Epithelial cell of proximal tubule (primary cell): ENCODE data around the gene QSER1. TPM values are rescaled to one million over a fixed set of nuclear protein-coding genes. Genes with fewer than 3 reads are reported as not detected.
"Not testable (repeated sequence)": the region's sequence is repeated elsewhere in the genome, so short reads cannot be mapped to it uniquely, and the experiment has no call there.

Experiments
- DNase-seq: peaks from one replicate; pipeline ENCODE4 v3.0.0-alpha.2; 2011; ENCODE audit warnings: low read depth
- H3K4me3 ChIP-seq: 2 replicates; pipeline ENCODE4 v1.5.1; 2011; ENCODE audit warnings: low read depth, mild to moderate bottlenecking, low read length
- total RNA-seq: library from RNA; depleted of rRNA; stranded (reverse); fragments of >200 nt; gene quantifications from 2 replicates; pipeline ENCODE4 v1.2.3, GENCODE V29; 2015
- TF ChIP-seq, protein P1 (sequence below): conservative IDR thresholded peaks from 2 replicates; pipeline ENCODE4 v1.5.1; 2012; ENCODE audit warnings: low read depth, mild to moderate bottlenecking, low read length

Gene QSER1
- total RNA-seq, 1 donor from 2014 or later, result 18.6 TPM

DNA sequence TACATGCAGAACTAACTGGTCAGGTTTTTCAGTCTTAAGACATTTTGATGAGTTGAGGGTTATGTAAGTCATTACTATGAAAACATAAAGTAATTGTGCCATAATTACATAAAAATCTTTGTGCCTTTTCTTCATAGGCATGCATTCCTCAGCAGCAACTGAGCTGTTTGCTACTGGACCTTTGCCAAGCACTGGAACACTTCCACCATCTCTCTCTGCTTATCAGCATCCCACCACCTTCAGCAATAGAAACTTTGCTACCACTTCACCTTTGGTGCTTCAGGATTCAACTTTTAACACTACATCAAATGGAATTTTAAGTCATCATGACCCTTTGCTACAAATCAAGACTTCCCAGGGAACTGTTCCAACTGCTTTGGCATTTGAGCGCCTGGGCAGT lies 39.0 kb downstream of the QSER1 start:
- DNase-seq, result no peak
- H3K4me3 ChIP-seq, result no peak overlapping the region
- TF ChIP-seq, protein P1, sequence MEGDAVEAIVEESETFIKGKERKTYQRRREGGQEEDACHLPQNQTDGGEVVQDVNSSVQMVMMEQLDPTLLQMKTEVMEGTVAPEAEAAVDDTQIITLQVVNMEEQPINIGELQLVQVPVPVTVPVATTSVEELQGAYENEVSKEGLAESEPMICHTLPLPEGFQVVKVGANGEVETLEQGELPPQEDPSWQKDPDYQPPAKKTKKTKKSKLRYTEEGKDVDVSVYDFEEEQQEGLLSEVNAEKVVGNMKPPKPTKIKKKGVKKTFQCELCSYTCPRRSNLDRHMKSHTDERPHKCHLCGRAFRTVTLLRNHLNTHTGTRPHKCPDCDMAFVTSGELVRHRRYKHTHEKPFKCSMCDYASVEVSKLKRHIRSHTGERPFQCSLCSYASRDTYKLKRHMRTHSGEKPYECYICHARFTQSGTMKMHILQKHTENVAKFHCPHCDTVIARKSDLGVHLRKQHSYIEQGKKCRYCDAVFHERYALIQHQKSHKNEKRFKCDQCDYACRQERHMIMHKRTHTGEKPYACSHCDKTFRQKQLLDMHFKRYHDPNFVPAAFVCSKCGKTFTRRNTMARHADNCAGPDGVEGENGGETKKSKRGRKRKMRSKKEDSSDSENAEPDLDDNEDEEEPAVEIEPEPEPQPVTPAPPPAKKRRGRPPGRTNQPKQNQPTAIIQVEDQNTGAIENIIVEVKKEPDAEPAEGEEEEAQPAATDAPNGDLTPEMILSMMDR, result no peak

DNA sequence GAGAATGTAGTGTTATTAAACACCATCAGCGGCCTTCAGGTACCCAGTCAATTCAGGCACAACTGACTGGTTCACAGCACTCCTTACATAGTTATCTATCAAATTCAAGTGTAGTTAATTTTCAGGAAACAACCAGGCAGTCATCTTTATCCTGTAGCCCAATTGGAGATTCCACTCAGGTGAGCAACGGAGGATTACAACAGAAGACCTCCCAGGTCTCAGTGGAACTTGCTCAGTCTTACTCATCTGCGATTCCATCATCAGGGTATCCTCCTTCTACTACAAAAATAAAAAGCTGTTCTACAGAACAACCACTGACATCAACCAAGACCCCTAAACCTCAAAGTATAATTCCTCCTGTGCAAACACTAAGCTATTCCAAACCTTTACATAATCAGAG lies 39.6 kb downstream of the QSER1 start:
- TF ChIP-seq, protein P1, result no peak
- DNase-seq, result no peak
- no peak overlapping the region for H3K4me3 ChIP-seq

DNA sequence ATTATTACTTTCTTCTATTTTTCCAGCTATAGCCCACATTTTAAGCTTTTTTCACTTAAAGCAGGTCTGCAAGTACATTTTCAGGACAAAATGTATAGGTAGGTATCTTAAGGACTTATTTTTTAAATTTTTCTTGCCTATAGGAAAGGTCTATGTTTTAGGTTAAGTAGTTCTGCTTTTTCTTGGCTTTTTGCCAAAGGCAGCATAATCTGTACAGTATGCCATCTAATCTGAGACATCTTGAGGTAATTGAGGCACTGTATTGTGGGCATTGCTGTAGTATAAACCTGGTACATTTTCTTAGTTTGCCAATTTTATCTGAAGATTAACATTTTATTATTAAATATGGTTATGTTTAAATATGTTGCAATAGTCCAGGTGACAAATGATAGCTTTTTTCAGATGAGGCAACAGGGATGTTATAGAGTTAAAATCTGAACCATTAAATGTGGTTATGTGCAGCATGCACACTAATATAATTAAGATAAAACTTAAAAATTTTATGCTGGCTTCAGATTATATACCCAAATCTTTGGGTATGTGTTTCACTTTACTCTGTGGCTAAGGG lies 42.9 kb downstream of the QSER1 start:
- no peak for DNase-seq
- TF ChIP-seq, protein P1, result no peak
- no peak overlapping the region for H3K4me3 ChIP-seq

DNA sequence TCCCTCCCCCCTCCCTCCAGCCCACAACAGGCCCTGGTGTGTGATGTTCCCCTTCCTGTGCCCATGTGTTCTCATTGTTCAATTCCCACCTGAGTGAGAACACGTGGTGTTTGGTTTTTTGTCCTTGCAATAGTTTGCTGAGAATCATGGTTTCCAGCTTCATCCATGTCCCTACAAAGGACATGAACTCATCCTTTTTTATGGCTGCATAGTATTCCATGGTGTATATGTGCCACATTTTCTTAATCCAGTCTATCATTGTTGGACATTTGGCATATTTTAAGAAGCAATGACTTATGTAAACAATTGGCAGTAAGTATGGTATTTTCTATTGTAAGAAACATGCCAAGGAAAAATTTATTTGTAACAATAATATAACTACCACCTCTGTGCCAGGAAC lies 43.6 kb downstream of the QSER1 start:
- DNase-seq, result not testable (repeated sequence)

DNA sequence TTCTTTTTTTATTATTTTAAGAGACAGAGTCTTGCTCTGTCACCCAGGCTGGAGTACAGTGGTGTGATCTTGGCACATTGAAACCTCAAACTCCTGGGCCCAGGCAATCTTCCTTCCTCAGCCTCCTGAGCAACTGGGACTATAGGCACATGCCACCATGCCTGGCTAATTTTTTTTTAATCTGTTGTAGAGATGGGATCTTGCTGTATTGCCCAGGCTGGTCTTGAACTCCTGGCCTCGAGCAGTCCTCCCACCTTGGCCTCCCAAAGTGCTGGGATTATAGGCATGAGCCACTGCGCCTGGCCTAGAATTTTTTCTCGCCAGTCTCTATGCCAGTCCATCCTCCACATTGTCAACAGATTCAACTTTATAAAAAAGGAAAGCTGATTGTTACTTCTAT lies 44.7 kb downstream of the QSER1 start:
- not testable (repeated sequence) for H3K4me3 ChIP-seq, DNase-seq

More for the DNA sequence above, 43.6 kb downstream of the QSER1 start:
- not testable (repeated sequence) for H3K4me3 ChIP-seq

DNA sequence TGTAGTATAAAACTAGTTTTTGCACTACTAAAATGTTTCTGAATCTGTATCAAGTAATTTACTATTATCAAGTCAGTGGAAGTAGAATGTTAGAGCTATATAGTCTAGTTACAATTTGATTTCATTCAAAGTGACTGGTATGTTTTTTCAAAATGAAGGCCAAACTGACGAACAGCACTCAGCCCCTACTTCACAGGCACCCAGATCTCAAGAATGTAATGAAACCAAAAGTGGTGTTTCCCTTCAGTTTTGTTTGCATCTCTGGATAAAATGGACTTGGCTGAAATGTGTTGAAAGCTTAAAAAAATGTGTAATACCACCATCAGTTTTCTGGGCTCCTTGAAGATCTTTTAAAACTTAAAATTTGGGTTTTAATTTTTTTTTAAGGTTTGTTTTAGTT lies 46.4 kb downstream of the QSER1 start:
- no peak for DNase-seq
- no peak overlapping the region for H3K4me3 ChIP-seq
- TF ChIP-seq, protein P1, result no peak

DNA sequence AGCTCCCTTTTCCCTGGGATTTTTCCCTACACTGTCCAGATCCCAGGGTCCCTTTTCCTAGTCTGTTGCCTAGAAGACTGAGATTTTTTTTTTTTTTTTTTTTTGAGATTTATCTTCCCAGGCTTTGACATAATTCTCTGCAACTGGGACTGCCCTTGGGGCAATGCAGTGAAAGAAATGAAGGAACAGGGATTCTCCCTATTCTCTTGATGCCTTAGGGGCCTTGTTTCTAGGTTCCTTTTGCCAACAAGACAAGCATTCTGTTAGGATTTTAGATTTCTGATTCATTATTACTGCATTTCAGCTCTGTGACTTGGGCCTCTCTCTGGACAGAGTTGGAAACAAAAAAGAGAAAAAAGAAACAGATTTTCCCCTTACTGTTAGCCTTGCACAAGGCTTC lies 47.3 kb downstream of the QSER1 start:
- DNase-seq, result no peak
- H3K4me3 ChIP-seq, result no peak overlapping the region

DNA sequence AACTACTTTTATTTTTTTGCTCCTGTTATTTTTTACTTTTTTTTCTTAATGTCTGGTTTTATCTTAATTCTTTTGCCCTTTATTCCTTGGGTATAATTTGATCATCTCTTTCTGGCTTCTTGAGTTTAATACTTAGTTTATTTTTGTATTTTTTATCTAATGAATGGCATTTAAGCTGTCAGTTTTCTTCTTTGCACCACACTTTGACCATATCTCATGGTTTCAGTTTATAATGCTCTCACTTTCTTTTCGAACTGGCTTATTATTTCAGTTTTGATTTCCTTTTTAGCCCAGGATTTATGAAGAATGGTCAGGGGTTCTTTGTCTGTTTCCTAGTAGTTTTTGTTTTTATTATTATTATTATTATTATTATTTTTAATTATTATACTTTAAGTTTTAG lies 48.3 kb downstream of the QSER1 start:
- no peak for DNase-seq
- TF ChIP-seq, protein P1, result no peak
- H3K4me3 ChIP-seq, result no peak overlapping the region

More for the DNA sequence above, 47.3 kb downstream of the QSER1 start:
- TF ChIP-seq, protein P1, result no peak
